H9 (cell line): Measurements from ENCODE around the gene BEGAIN. TPM values are rescaled to one million over a fixed set of nuclear protein-coding genes. Genes with fewer than 3 reads are reported as not detected.
A peak's percentile ranks its signal among the peaks of the same experiment; 100 is the strongest.

ENCODE experiments used
- DNase-seq: peaks from one replicate; pipeline ENCODE4 v3.0.0-alpha.2; 2017
- H2AFZ ChIP-seq: one replicate; pipeline ENCODE4 v1.6.1; 2013; ENCODE audit warnings: mild to moderate bottlenecking, low read length, control low read depth, moderate library complexity
- H2AK5ac ChIP-seq: 2 replicates; pipeline ENCODE4 v1.6.1; 2013; ENCODE audit warnings: low read length, control low read depth, mixed read lengths; ENCODE audit not compliant: insufficient read length
- H2BK120ac ChIP-seq: one replicate; pipeline ENCODE4 v1.6.1; 2013; ENCODE audit warnings: low read depth, mild to moderate bottlenecking, low read length, control low read depth, inconsistent platforms; ENCODE audit not compliant: poor library complexity, severe bottlenecking
- H2BK12ac ChIP-seq: 2 replicates; pipeline ENCODE4 v1.6.1; 2013; ENCODE audit warnings: low read length, control low read depth, mixed read lengths, low read depth; ENCODE audit not compliant: insufficient read length
- H2BK15ac ChIP-seq: 2 replicates; pipeline ENCODE4 v1.6.1; 2013; ENCODE audit warnings: low read depth, low read length, control low read depth
- H2BK20ac ChIP-seq: one replicate; pipeline ENCODE4 v1.6.1; 2013; ENCODE audit warnings: low read depth, mild to moderate bottlenecking, low read length, control low read depth, inconsistent platforms; ENCODE audit not compliant: poor library complexity, severe bottlenecking
- H2BK5ac ChIP-seq: 2 replicates; pipeline ENCODE4 v1.6.1; 2013; ENCODE audit warnings: low read length, control low read depth, mixed read lengths; ENCODE audit not compliant: insufficient read length
- H3K14ac ChIP-seq: 2 replicates; pipeline ENCODE4 v1.6.1; 2013; ENCODE audit warnings: low read length, control low read depth; ENCODE audit not compliant: insufficient read depth
- H3K18ac ChIP-seq: 2 replicates; pipeline ENCODE4 v1.6.1; 2013; ENCODE audit warnings: low read depth, mild to moderate bottlenecking, mixed read lengths, low read length, control low read depth; ENCODE audit not compliant: insufficient read length
- H3K23ac ChIP-seq: 2 replicates; pipeline ENCODE4 v1.6.1; 2013; ENCODE audit warnings: low read length, control low read depth, mixed read lengths, low read depth; ENCODE audit not compliant: insufficient read length
- H3K23me2 ChIP-seq: 2 replicates; pipeline ENCODE4 v1.6.1; 2013; ENCODE audit warnings: low read depth, mild to moderate bottlenecking, mixed read lengths, low read length, control low read depth; ENCODE audit not compliant: insufficient read length, poor library complexity, severe bottlenecking
- H3K27ac ChIP-seq: 2 replicates; pipeline ENCODE4 v1.5.1; 2013; ENCODE audit warnings: low read length, control low read depth, mixed read lengths, low read depth; ENCODE audit not compliant: insufficient read length
- H3K27me3 ChIP-seq: 2 replicates; pipeline ENCODE4 v1.6.1; 2013; ENCODE audit warnings: low read length, control low read depth, inconsistent platforms; ENCODE audit not compliant: insufficient read depth
- H3K4ac ChIP-seq: 2 replicates; pipeline ENCODE4 v1.6.1; 2013; ENCODE audit warnings: low read depth, mild to moderate bottlenecking, control low read depth, inconsistent platforms, low read length, moderate library complexity
- H3K4me1 ChIP-seq: 2 replicates; pipeline ENCODE4 v1.6.1; 2013; ENCODE audit warnings: low read length, control low read depth, inconsistent platforms; ENCODE audit not compliant: insufficient read depth
- H3K4me2 ChIP-seq: 2 replicates; pipeline ENCODE4 v1.6.1; 2013; ENCODE audit warnings: low read length, control low read depth, mixed read lengths; ENCODE audit not compliant: insufficient read length, insufficient read depth
- H3K56ac ChIP-seq: 2 replicates; pipeline ENCODE4 v1.6.1; 2013; ENCODE audit warnings: low read depth, mild to moderate bottlenecking, mixed read lengths, low read length, control low read depth; ENCODE audit not compliant: insufficient read length
- H3K79me1 ChIP-seq: 2 replicates; pipeline ENCODE4 v1.6.1; 2013; ENCODE audit warnings: low read depth, mild to moderate bottlenecking, moderate library complexity, low read length, control low read depth, inconsistent platforms; ENCODE audit not compliant: insufficient read depth, poor library complexity, severe bottlenecking
- H3K79me2 ChIP-seq: 2 replicates; pipeline ENCODE4 v1.6.1; 2013; ENCODE audit warnings: low read length, control low read depth, inconsistent platforms; ENCODE audit not compliant: insufficient read depth
- H3K9ac ChIP-seq: 2 replicates; pipeline ENCODE4 v1.6.1; 2013; ENCODE audit warnings: low read length, control low read depth, mixed read lengths; ENCODE audit not compliant: insufficient read length; ENCODE audit errors: extremely low read depth
- H3K9me3 ChIP-seq: one replicate; pipeline ENCODE4 v1.6.1; 2013; ENCODE audit warnings: low read depth, low read length, inconsistent platforms; ENCODE audit not compliant: control insufficient read depth
- H3T11ph ChIP-seq: one replicate; pipeline ENCODE4 v1.6.1; 2013; ENCODE audit warnings: mild to moderate bottlenecking, low read length, control low read depth, inconsistent platforms
- H4K20me1 ChIP-seq: one replicate; pipeline ENCODE4 v1.6.1; 2013; ENCODE audit not compliant: control insufficient read depth, insufficient read length, insufficient read depth
- H4K5ac ChIP-seq: 2 replicates; pipeline ENCODE4 v1.6.1; 2013; ENCODE audit warnings: low read depth, mild to moderate bottlenecking, mixed read lengths, low read length, control low read depth; ENCODE audit not compliant: insufficient read length
- H4K8ac ChIP-seq: replicated peaks from 2 replicates; pipeline ENCODE4 v1.6.1; 2013; ENCODE audit warnings: low read length, control low read depth, mixed read lengths, low read depth; ENCODE audit not compliant: insufficient read length
- H4K91ac ChIP-seq: 2 replicates; pipeline ENCODE4 v1.6.1; 2013; ENCODE audit warnings: low read depth, mild to moderate bottlenecking, moderate library complexity, mixed read lengths, low read length, control low read depth; ENCODE audit not compliant: insufficient read length
- H3K27ac Mint-ChIP-seq, 3 experiments: 2 replicates in 2 of 3; 3 replicates in 1 of 3; pipeline ENCODE4 v1.8.0; 2020 to 2021; ENCODE audit warnings: mixed read lengths in 3 of 3, mild to moderate bottlenecking in 1 of 3, moderate library complexity in 1 of 3
- H3K27me3 Mint-ChIP-seq: 2 replicates; pipeline ENCODE4 v1.8.0; 2021; ENCODE audit warnings: low read depth, mild to moderate bottlenecking, moderate library complexity, mixed read lengths
- H3K36me3 Mint-ChIP-seq, 3 experiments: 2 replicates in 2 of 3; 3 replicates in 1 of 3; pipeline ENCODE4 v1.8.0; 2020 to 2021; ENCODE audit warnings: low read depth in 3 of 3, mixed read lengths in 3 of 3; ENCODE audit not compliant: insufficient read depth in 1 of 3
- H3K4me1 Mint-ChIP-seq, 2 experiments: 2 replicates each; pipeline ENCODE4 v1.8.0; 2020; ENCODE audit warnings: mixed read lengths in 2 of 2
- H3K4me3 Mint-ChIP-seq, 2 experiments: 2 replicates in 1 of 2; 3 replicates in 1 of 2; pipeline ENCODE4 v1.8.0; 2020 to 2021; ENCODE audit warnings: mild to moderate bottlenecking in 2 of 2, mixed read lengths in 2 of 2, moderate library complexity in 1 of 2
- H3K9me3 Mint-ChIP-seq, 2 experiments: 2 replicates in 1 of 2; 3 replicates in 1 of 2; pipeline ENCODE4 v1.8.0; 2020; ENCODE audit warnings: mild to moderate bottlenecking in 2 of 2, mixed read lengths in 2 of 2, moderate library complexity in 1 of 2
- WGBS: extraction: QIAGEN DNeasy Blood & Tissue Kit; methylation state at CpG from one replicate; pipeline ENCODE4 v1.1.7; 2013; ENCODE audit warnings: missing lambda C conversion rate, low lambda C conversion rate, mixed read lengths; ENCODE audit not compliant: insufficient read length; ENCODE audit errors: extremely low coverage; 5-methylcytosine and 5-hydroxymethylcytosine counted together
- total RNA-seq: library from RNA; stranded (reverse); gene quantifications from 2 replicates; pipeline ENCODE4 v1.2.1, GENCODE V29; 2021
- TF ChIP-seq, protein P1 (sequence below): fragments of 200-600 bp; sonication (generic); conservative IDR thresholded peaks from 3 replicates; pipeline ENCODE4 v1.8.0; 2021; ENCODE audit warnings: antibody characterized with exemption, mild to moderate bottlenecking

BEGAIN gene
- total RNA-seq, 1 experiment from 2014 or later, result 2.6 TPM

GRCh38 chr14:100555436-100556139 lies 31.6 kb downstream of the BEGAIN start:
- no peak overlapping the region for H3T11ph ChIP-seq
- peaks cover 14 to 37% of the 10 kb centered on the region in 2 experiments for H3K4me1 Mint-ChIP-seq
- H3K27ac ChIP-seq, result no peak overlapping the region
- H2BK5ac ChIP-seq, result no peak overlapping the region
- no peaks in the 10 kb centered on the region; the same call in 1 of the 2 replicates for H3K4me1 ChIP-seq
- no peaks in the 10 kb centered on the region for H3K23me2 ChIP-seq
- H3K9me3 Mint-ChIP-seq, result no peaks in the 10 kb centered on the region
- TF ChIP-seq, protein P1, sequence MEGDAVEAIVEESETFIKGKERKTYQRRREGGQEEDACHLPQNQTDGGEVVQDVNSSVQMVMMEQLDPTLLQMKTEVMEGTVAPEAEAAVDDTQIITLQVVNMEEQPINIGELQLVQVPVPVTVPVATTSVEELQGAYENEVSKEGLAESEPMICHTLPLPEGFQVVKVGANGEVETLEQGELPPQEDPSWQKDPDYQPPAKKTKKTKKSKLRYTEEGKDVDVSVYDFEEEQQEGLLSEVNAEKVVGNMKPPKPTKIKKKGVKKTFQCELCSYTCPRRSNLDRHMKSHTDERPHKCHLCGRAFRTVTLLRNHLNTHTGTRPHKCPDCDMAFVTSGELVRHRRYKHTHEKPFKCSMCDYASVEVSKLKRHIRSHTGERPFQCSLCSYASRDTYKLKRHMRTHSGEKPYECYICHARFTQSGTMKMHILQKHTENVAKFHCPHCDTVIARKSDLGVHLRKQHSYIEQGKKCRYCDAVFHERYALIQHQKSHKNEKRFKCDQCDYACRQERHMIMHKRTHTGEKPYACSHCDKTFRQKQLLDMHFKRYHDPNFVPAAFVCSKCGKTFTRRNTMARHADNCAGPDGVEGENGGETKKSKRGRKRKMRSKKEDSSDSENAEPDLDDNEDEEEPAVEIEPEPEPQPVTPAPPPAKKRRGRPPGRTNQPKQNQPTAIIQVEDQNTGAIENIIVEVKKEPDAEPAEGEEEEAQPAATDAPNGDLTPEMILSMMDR, result no peak
- H3K14ac ChIP-seq, result peak overlapping the region; percentile 15; the same call in 1 of the 2 replicates
- no CpG with 5 or more reads among the region's 24 CpGs for WGBS
- no peak overlapping the region for H2BK120ac ChIP-seq
- H3K9ac ChIP-seq, result no peak overlapping the region
- H3K4ac ChIP-seq, result no peak overlapping the region
- no peaks in the 10 kb centered on the region for H3K79me1 ChIP-seq
- H3K4me2 ChIP-seq, result no peak overlapping the region
- H2AFZ ChIP-seq, result no peak overlapping the region
- peak overlapping the region in 2 of 3 experiments; percentile 55 to 85; a peak in 1 of 7 replicates for H3K27ac Mint-ChIP-seq
- peaks cover 34% of the 10 kb centered on the region for H3K27me3 Mint-ChIP-seq
- no peaks in the 10 kb centered on the region for H3K36me3 Mint-ChIP-seq
- no peak overlapping the region for H4K5ac ChIP-seq
- no peaks in the 10 kb centered on the region for H3K79me2 ChIP-seq
- H3K4me3 Mint-ChIP-seq, result peak overlapping the region in 1 of 2 experiments; percentile 41; a peak in 2 of 5 replicates
- H4K91ac ChIP-seq, result no peak overlapping the region
- no peak overlapping the region for H2BK15ac ChIP-seq
- H2AK5ac ChIP-seq, result no peak overlapping the region
- H3K9me3 ChIP-seq, result no peaks in the 10 kb centered on the region
- no peak overlapping the region for H2BK20ac ChIP-seq
- H3K56ac ChIP-seq, result no peak overlapping the region
- no peaks in the 10 kb centered on the region for H3K27me3 ChIP-seq
- no peak overlapping the region for H3K18ac ChIP-seq
- no peak overlapping the region for H3K23ac ChIP-seq
- no peak overlapping the region for H4K8ac ChIP-seq
- no peak overlapping the region for H2BK12ac ChIP-seq
- no peaks in the 10 kb centered on the region for H4K20me1 ChIP-seq
- no peak for DNase-seq
